HEK293 (cell line): ENCODE results near the gene ATRAID.

Experiments used
- FEZF1 ChIP-seq: fragments of 450-650 bp; formaldehyde crosslinking; IDR thresholded peaks from 2 replicates; pipeline ENCODE4 v1.5.1; 2016; ENCODE audit warnings: missing biosample characterization, missing genetic modification characterization
- HOXC10 ChIP-seq: sonication (generic); formaldehyde crosslinking; IDR thresholded peaks from 2 replicates; pipeline ENCODE4 v1.8.1; 2023; ENCODE audit warnings: mild to moderate bottlenecking, missing genetic modification reagents
- MEIS1 ChIP-seq: sonication (generic); formaldehyde crosslinking; IDR thresholded peaks from 2 replicates; pipeline ENCODE4 v1.8.1; 2022; ENCODE audit warnings: missing genetic modification reagents, mild to moderate bottlenecking, borderline replicate concordance
- SALL2 ChIP-seq: fragments of 450-650 bp; formaldehyde crosslinking; IDR thresholded peaks from 2 replicates; pipeline ENCODE4 v1.5.0; 2017; ENCODE audit warnings: missing biosample characterization, mild to moderate bottlenecking, missing genetic modification characterization, borderline replicate concordance
- SCRT1 ChIP-seq: fragments of 450-650 bp; formaldehyde crosslinking; IDR thresholded peaks from 2 replicates; pipeline ENCODE4 v1.5.1; 2016; ENCODE audit warnings: missing biosample characterization, missing genetic modification characterization, borderline replicate concordance
- ZFP41 ChIP-seq: fragments of 450-650 bp; formaldehyde crosslinking; IDR thresholded peaks from 2 replicates; pipeline ENCODE4 v1.5.1; 2016; ENCODE audit warnings: missing biosample characterization, missing genetic modification characterization, borderline replicate concordance
- ZNF121 ChIP-seq: fragments of 450-650 bp; formaldehyde crosslinking; IDR thresholded peaks from 2 replicates; pipeline ENCODE4 v1.5.1; 2016; ENCODE audit warnings: missing biosample characterization, missing genetic modification characterization
- ZNF132 ChIP-seq: fragments of 450-650 bp; formaldehyde crosslinking; IDR thresholded peaks from 2 replicates; pipeline ENCODE4 v1.5.1; 2017; ENCODE audit warnings: missing biosample characterization, missing genetic modification characterization, borderline replicate concordance
- ZNF23 ChIP-seq: fragments of 450-650 bp; formaldehyde crosslinking; IDR thresholded peaks from 2 replicates; pipeline ENCODE4 v1.5.1; 2016; ENCODE audit warnings: missing biosample characterization, missing genetic modification characterization, borderline replicate concordance
- ZNF366 ChIP-seq: fragments of 450-650 bp; formaldehyde crosslinking; conservative IDR thresholded peaks from 2 replicates; pipeline ENCODE4 v1.5.1; 2016; ENCODE audit warnings: missing biosample characterization, missing genetic modification characterization
- ZNF518A ChIP-seq: fragments of 450-650 bp; formaldehyde crosslinking; conservative IDR thresholded peaks from 2 replicates; pipeline ENCODE4 v1.5.1; 2016; ENCODE audit warnings: low read depth, missing biosample characterization, missing genetic modification characterization
- ZNF521 ChIP-seq: fragments of 450-650 bp; formaldehyde crosslinking; IDR thresholded peaks from 2 replicates; pipeline ENCODE4 v1.5.1; 2017; ENCODE audit warnings: missing biosample characterization, mild to moderate bottlenecking, missing genetic modification characterization
- ZNF530 ChIP-seq: fragments of 450-650 bp; formaldehyde crosslinking; IDR thresholded peaks from 2 replicates; pipeline ENCODE4 v1.5.1; 2016; ENCODE audit warnings: low read depth, missing biosample characterization, missing genetic modification characterization
- ZNF544 ChIP-seq: fragments of 450-650 bp; formaldehyde crosslinking; IDR thresholded peaks from 2 replicates; pipeline ENCODE4 v1.5.0; 2017; ENCODE audit warnings: missing biosample characterization, missing genetic modification characterization
- ZNF548 ChIP-seq: fragments of 450-650 bp; formaldehyde crosslinking; IDR thresholded peaks from 2 replicates; pipeline ENCODE4 v1.5.1; 2016; ENCODE audit warnings: missing biosample characterization, missing genetic modification characterization
- ZNF580 ChIP-seq: fragments of 450-650 bp; formaldehyde crosslinking; IDR thresholded peaks from 2 replicates; pipeline ENCODE4 v1.5.1; 2016; ENCODE audit warnings: missing biosample characterization, missing genetic modification characterization
- ZNF639 ChIP-seq: fragments of 450-650 bp; formaldehyde crosslinking; IDR thresholded peaks from 2 replicates; pipeline ENCODE4 v1.5.1; 2016; ENCODE audit warnings: missing biosample characterization, missing genetic modification characterization
- ZNF76 ChIP-seq: fragments of 450-650 bp; formaldehyde crosslinking; IDR thresholded peaks from 2 replicates; pipeline ENCODE4; 2016; ENCODE audit warnings: low read depth, missing biosample characterization, missing genetic modification characterization, borderline replicate concordance
- ZSCAN18 ChIP-seq: fragments of 450-650 bp; formaldehyde crosslinking; IDR thresholded peaks from 2 replicates; pipeline ENCODE4 v1.5.1; 2016; ENCODE audit warnings: missing biosample characterization, missing genetic modification characterization
- TF ChIP-seq, protein P1 (sequence below): fragments of 450-650 bp; formaldehyde crosslinking; IDR thresholded peaks from 2 replicates; pipeline ENCODE4 v1.5.1; 2016; ENCODE audit warnings: missing biosample characterization, missing genetic modification characterization
- TF ChIP-seq, protein P2 (sequence below): fragments of 450-650 bp; formaldehyde crosslinking; IDR thresholded peaks from 2 replicates; pipeline ENCODE4 v1.5.1; 2016; ENCODE audit warnings: missing biosample characterization, missing genetic modification characterization, low read depth
- TF ChIP-seq, protein P3 (sequence below): fragments of 450-650 bp; formaldehyde crosslinking; IDR thresholded peaks from 2 replicates; pipeline ENCODE4 v1.5.1; 2016; ENCODE audit warnings: missing biosample characterization, missing genetic modification characterization

ATRAID gene

GRCh38 chr2:27194538-27195354 is 17.1 kb upstream of the ATRAID start (continued):
- TF ChIP-seq FEZF1 (tag by site-specific recombination) (peak; percentile 93), ZNF23 (tag by site-specific recombination) (no peak), ZNF76 (tag by site-specific recombination) (no peak), ZNF530 (no peak), ZNF544 (tag by site-specific recombination) (no peak), SCRT1 (tag by site-specific recombination) (no peak), ZFP41 (no peak), ZSCAN18 (no peak), ZNF639 (tag by site-specific recombination) (no peak), ZNF518A (tag by site-specific recombination) (no peak), ZNF580 (peak; percentile 48; the same call in 1 of the 2 replicates), HOXC10 (CRISPR knock-in tag) (no peak), ZNF121 (tag by site-specific recombination) (no peak), ZNF548 (tag by site-specific recombination) (no peak), SALL2 (tag by site-specific recombination) (no peak), MEIS1 (CRISPR knock-in tag) (no peak), ZNF521 (tag by site-specific recombination) (no peak), ZNF132 (tag by site-specific recombination) (no peak), ZNF366 (tag by site-specific recombination) (0 out of 2 replicates have a peak, but pooled peaks have one; percentile 24)
- TF ChIP-seq, protein P1, sequence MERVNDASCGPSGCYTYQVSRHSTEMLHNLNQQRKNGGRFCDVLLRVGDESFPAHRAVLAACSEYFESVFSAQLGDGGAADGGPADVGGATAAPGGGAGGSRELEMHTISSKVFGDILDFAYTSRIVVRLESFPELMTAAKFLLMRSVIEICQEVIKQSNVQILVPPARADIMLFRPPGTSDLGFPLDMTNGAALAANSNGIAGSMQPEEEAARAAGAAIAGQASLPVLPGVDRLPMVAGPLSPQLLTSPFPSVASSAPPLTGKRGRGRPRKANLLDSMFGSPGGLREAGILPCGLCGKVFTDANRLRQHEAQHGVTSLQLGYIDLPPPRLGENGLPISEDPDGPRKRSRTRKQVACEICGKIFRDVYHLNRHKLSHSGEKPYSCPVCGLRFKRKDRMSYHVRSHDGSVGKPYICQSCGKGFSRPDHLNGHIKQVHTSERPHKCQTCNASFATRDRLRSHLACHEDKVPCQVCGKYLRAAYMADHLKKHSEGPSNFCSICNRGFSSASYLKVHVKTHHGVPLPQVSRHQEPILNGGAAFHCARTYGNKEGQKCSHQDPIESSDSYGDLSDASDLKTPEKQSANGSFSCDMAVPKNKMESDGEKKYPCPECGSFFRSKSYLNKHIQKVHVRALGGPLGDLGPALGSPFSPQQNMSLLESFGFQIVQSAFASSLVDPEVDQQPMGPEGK (tag by site-specific recombination), result no peak
- TF ChIP-seq, protein P2, sequence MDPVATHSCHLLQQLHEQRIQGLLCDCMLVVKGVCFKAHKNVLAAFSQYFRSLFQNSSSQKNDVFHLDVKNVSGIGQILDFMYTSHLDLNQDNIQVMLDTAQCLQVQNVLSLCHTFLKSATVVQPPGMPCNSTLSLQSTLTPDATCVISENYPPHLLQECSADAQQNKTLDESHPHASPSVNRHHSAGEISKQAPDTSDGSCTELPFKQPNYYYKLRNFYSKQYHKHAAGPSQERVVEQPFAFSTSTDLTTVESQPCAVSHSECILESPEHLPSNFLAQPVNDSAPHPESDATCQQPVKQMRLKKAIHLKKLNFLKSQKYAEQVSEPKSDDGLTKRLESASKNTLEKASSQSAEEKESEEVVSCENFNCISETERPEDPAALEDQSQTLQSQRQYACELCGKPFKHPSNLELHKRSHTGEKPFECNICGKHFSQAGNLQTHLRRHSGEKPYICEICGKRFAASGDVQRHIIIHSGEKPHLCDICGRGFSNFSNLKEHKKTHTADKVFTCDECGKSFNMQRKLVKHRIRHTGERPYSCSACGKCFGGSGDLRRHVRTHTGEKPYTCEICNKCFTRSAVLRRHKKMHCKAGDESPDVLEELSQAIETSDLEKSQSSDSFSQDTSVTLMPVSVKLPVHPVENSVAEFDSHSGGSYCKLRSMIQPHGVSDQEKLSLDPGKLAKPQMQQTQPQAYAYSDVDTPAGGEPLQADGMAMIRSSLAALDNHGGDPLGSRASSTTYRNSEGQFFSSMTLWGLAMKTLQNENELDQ, result no peak
- TF ChIP-seq, protein P3, sequence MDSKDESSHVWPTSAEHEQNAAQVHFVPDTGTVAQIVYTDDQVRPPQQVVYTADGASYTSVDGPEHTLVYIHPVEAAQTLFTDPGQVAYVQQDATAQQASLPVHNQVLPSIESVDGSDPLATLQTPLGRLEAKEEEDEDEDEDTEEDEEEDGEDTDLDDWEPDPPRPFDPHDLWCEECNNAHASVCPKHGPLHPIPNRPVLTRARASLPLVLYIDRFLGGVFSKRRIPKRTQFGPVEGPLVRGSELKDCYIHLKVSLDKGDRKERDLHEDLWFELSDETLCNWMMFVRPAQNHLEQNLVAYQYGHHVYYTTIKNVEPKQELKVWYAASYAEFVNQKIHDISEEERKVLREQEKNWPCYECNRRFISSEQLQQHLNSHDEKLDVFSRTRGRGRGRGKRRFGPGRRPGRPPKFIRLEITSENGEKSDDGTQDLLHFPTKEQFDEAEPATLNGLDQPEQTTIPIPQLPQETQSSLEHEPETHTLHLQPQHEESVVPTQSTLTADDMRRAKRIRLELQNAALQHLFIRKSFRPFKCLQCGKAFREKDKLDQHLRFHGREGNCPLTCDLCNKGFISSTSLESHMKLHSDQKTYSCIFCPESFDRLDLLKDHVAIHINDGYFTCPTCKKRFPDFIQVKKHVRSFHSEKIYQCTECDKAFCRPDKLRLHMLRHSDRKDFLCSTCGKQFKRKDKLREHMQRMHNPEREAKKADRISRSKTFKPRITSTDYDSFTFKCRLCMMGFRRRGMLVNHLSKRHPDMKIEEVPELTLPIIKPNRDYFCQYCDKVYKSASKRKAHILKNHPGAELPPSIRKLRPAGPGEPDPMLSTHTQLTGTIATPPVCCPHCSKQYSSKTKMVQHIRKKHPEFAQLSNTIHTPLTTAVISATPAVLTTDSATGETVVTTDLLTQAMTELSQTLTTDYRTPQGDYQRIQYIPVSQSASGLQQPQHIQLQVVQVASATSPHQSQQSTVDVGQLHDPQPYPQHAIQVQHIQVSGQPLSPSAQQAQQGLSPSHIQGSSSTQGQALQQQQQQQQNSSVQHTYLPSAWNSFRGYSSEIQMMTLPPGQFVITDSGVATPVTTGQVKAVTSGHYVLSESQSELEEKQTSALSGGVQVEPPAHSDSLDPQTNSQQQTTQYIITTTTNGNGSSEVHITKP (tag by site-specific recombination), result peak; percentile 49
